HG03457 (cell line): ENCODE data around the gene ARHGAP40.

Experiments
- ATAC-seq: cut with Tn5 transposase; IDR thresholded peaks from one replicate; pipeline ENCODE4 v1.9.1; 2021; ENCODE audit warnings: moderate number of reproducible peaks; ENCODE audit not compliant: unreplicated experiment

The ARHGAP40 gene

GRCh38 chr20:38649275-38649891, 47.8 kb downstream of the ARHGAP40 start:
- ATAC-seq, result no peak

- ATAC-seq, result no peak
Observed at GRCh38 chr20:38650010-38650409, 48.4 kb downstream of the ARHGAP40 start.

GRCh38 chr20:38651154-38651553, 49.5 kb downstream of the ARHGAP40 start:
- no peak for ATAC-seq

- ATAC-seq, result no peak
Observed at GRCh38 chr20:38651562-38651961, 50.0 kb downstream of the ARHGAP40 start.

- ATAC-seq, result no peak
Observed at GRCh38 chr20:38652995-38653394, 51.4 kb downstream of the ARHGAP40 start.

- no peak for ATAC-seq
Observed at GRCh38 chr20:38657390-38657789, 55.8 kb downstream of the ARHGAP40 start.

- ATAC-seq, result no peak
Observed at GRCh38 chr20:38658879-38659596, 57.4 kb downstream of the ARHGAP40 start.

- no peak for ATAC-seq
Observed at GRCh38 chr20:38659597-38659880, 57.9 kb downstream of the ARHGAP40 start.

GRCh38 chr20:38660429-38660828, 58.8 kb downstream of the ARHGAP40 start:
- no peak for ATAC-seq

- no peak for ATAC-seq
Observed at GRCh38 chr20:38663660-38664059, 62.1 kb downstream of the ARHGAP40 start.

GRCh38 chr20:38664284-38664683, 62.7 kb downstream of the ARHGAP40 start:
- no peak for ATAC-seq

GRCh38 chr20:38665094-38665493, 63.5 kb downstream of the ARHGAP40 start:
- no peak for ATAC-seq

- ATAC-seq, result no peak
Observed at GRCh38 chr20:38665506-38666285, 64.1 kb downstream of the ARHGAP40 start.

GRCh38 chr20:38667417-38667956, 65.9 kb downstream of the ARHGAP40 start:
- ATAC-seq, result no peak

GRCh38 chr20:38669688-38670087, 68.1 kb downstream of the ARHGAP40 start:
- ATAC-seq, result no peak

GRCh38 chr20:38670786-38671185, 69.2 kb downstream of the ARHGAP40 start:
- ATAC-seq, result no peak

GRCh38 chr20:38671186-38671585, 69.6 kb downstream of the ARHGAP40 start:
- no peak for ATAC-seq

GRCh38 chr20:38671701-38672292, 70.2 kb downstream of the ARHGAP40 start:
- no peak for ATAC-seq

GRCh38 chr20:38672504-38672903, 70.9 kb downstream of the ARHGAP40 start:
- ATAC-seq, result no peak

- ATAC-seq, result no peak
Observed at GRCh38 chr20:38673261-38673660, 71.7 kb downstream of the ARHGAP40 start.

GRCh38 chr20:38673725-38674091, 72.1 kb downstream of the ARHGAP40 start:
- no peak for ATAC-seq
